ENCODE measurements around the gene ZNF136.

ZNF136 gene

DNA sequence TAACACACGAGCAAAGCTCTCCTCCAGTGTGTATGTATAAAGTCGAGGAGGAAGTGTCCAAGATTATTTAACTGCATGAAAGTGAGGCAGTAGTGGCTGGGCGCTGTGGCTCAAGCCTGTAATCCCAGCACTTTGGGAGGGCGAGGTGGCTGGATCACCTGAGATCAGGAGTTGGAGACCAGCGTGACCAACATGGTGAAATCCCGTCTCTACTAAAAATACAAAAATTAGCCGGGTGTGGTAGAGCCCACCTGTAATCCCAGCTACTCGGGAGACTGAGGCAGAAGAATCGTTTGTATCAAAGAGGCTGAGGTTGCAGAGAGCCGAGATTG lies 21.5 kb upstream of the ZNF136 start:
- Histone ChIP-seq H2AFZ (ENCODE audit: low read length, unreplicated experiment) (no peak overlapping the region), H3K36me3 (ENCODE audit: insufficient read depth, low read length) (peaks cover 24% of the 10 kb centered on the region)

GRCh38 chr19:12145348-12145747 lies 17.5 kb upstream of the ZNF136 start:
- Histone ChIP-seq H3K79me2 (ENCODE audit: control insufficient read depth, insufficient read depth, low read length, unreplicated experiment) (peaks cover 4% of the 10 kb centered on the region), H3K27ac (ENCODE audit: low read depth, low read length) (no peak overlapping the region), H3K4me3 (ENCODE audit: low read depth, low read length) (no peak overlapping the region), H3K4me1 (ENCODE audit: control insufficient read depth, insufficient read depth, low read length, unreplicated experiment) (peaks cover 5% of the 10 kb centered on the region), H3K36me3 (ENCODE audit: insufficient read depth, low read length) (peaks cover 32% of the 10 kb centered on the region), H3K27me3 (ENCODE audit: insufficient read depth, low read length) (no peaks in the 10 kb centered on the region), H2AFZ (ENCODE audit: low read length, unreplicated experiment) (no peak overlapping the region)

More for the DNA sequence above, 21.5 kb upstream of the ZNF136 start:
- Histone ChIP-seq H3K27me3 (ENCODE audit: insufficient read depth, low read length) (no peaks in the 10 kb centered on the region), H3K4me3 (ENCODE audit: low read depth, low read length) (no peak overlapping the region), H3K4me1 (ENCODE audit: control insufficient read depth, insufficient read depth, low read length, unreplicated experiment) (peaks cover 5% of the 10 kb centered on the region), H3K27ac (ENCODE audit: low read depth, low read length) (no peak overlapping the region), H3K79me2 (ENCODE audit: control insufficient read depth, insufficient read depth, low read length, unreplicated experiment) (peaks cover 14% of the 10 kb centered on the region)

GRCh38 chr19:12155324-12155860 lies 7.5 kb upstream of the ZNF136 start:
- no peaks in the 10 kb centered on the region for H3K27me3 ChIP-seq (ENCODE audit: insufficient read depth, low read length)
- no peak overlapping the region for H2AFZ ChIP-seq (ENCODE audit: low read length, unreplicated experiment)
- peaks cover 47% of the 10 kb centered on the region for H3K79me2 ChIP-seq (ENCODE audit: control insufficient read depth, insufficient read depth, low read length, unreplicated experiment)
- no peaks in the 10 kb centered on the region for H3K4me1 ChIP-seq (ENCODE audit: control insufficient read depth, insufficient read depth, low read length, unreplicated experiment)
- H3K4me3 ChIP-seq (ENCODE audit: low read depth, low read length) = peak overlapping the region; percentile 97
- H3K36me3 ChIP-seq (ENCODE audit: insufficient read depth, low read length) = peaks cover 19% of the 10 kb centered on the region
- H3K27ac ChIP-seq (ENCODE audit: low read depth, low read length) = no peak overlapping the region

GRCh38 chr19:12156223-12157058 lies 6.5 kb upstream of the ZNF136 start, which contains the start of gene ZNF625:
Gene ZNF625 (minus strand): TSS chr19:12156734. CDS start chr19:12156558, 176 bp downstream.
- Histone ChIP-seq H3K27ac (ENCODE audit: low read depth, low read length) (peak within 1 kb of the TSS; percentile 59; the same call in 1 of the 2 replicates), H3K27me3 (ENCODE audit: insufficient read depth, low read length) (no peaks in the 10 kb centered on the region), H3K4me3 (ENCODE audit: low read depth, low read length) (peak within 1 kb of the TSS; percentile 97), H3K79me2 (ENCODE audit: control insufficient read depth, insufficient read depth, low read length, unreplicated experiment) (peaks cover 44% of the 10 kb centered on the region), H3K4me1 (ENCODE audit: control insufficient read depth, insufficient read depth, low read length, unreplicated experiment) (no peaks in the 10 kb centered on the region), H2AFZ (ENCODE audit: low read length, unreplicated experiment) (peak within 1 kb of the TSS; percentile 96), H3K36me3 (ENCODE audit: insufficient read depth, low read length) (peaks cover 12% of the 10 kb centered on the region)

DNA sequence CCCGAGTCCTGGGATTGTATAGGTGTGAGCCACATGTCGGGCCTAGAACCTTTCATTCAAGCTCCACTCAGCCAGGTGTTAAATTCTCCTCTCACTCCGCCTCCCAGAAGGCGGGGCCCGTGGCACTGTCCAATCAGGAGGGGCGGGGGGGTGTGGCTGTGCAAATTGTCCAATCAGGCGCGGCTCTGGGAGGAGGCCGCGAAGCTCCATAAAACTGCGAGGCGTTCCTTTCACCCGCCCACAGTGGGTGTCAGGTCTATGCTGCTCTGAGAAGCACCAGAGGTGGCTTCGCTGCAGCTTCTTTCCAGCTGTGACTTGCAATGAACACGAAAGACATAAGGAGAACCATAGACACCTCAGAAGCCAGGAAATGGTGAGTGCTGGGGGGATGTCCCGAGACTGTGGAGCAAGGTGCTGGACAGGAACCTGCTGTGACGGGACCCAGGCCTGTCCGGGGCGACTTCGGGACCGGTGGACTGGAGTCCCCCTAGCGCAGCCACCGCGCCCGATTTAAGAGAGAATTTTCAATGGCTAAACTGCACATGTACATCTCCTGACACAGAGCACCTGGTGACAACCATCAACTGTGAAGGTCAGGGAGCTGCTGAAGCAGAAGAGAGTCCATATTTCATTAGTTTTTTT lies 3.0 kb upstream of the ZNF136 start:
- Histone ChIP-seq H3K79me2 (ENCODE audit: control insufficient read depth, insufficient read depth, low read length, unreplicated experiment) (peaks cover 30% of the 10 kb centered on the region), H2AFZ (ENCODE audit: low read length, unreplicated experiment) (no peak overlapping the region), H3K27me3 (ENCODE audit: insufficient read depth, low read length) (no peaks in the 10 kb centered on the region), H3K4me1 (ENCODE audit: control insufficient read depth, insufficient read depth, low read length, unreplicated experiment) (peaks cover 3% of the 10 kb centered on the region), H3K4me3 (ENCODE audit: low read depth, low read length) (no peak overlapping the region), H3K36me3 (ENCODE audit: insufficient read depth, low read length) (no peaks in the 10 kb centered on the region), H3K27ac (ENCODE audit: low read depth, low read length) (no peak overlapping the region)

GRCh38 chr19:12162513-12162881 lies 399 bp upstream of the ZNF136 start:
- Histone ChIP-seq H3K4me1 (ENCODE audit: control insufficient read depth, insufficient read depth, low read length, unreplicated experiment) (peaks cover 13% of the 10 kb centered on the region), H3K4me3 (ENCODE audit: low read depth, low read length) (peak overlapping the region; percentile 91), H3K79me2 (ENCODE audit: control insufficient read depth, insufficient read depth, low read length, unreplicated experiment) (peaks cover 33% of the 10 kb centered on the region), H3K27me3 (ENCODE audit: insufficient read depth, low read length) (no peaks in the 10 kb centered on the region), H3K27ac (ENCODE audit: low read depth, low read length) (no peak overlapping the region), H3K36me3 (ENCODE audit: insufficient read depth, low read length) (peaks cover 6% of the 10 kb centered on the region; the same call in 1 of the 2 replicates), H2AFZ (ENCODE audit: low read length, unreplicated experiment) (peak overlapping the region; percentile 97)

- no peaks in the 10 kb centered on the region for H3K27me3 ChIP-seq (ENCODE audit: insufficient read depth, low read length)
- peaks cover 13% of the 10 kb centered on the region for H3K4me1 ChIP-seq (ENCODE audit: control insufficient read depth, insufficient read depth, low read length, unreplicated experiment)
- peaks cover 6% of the 10 kb centered on the region; the same call in 1 of the 2 replicates for H3K36me3 ChIP-seq (ENCODE audit: insufficient read depth, low read length)
- H3K27ac ChIP-seq (ENCODE audit: low read depth, low read length) = peak overlapping the region; percentile 90
- H3K79me2 ChIP-seq (ENCODE audit: control insufficient read depth, insufficient read depth, low read length, unreplicated experiment) = peaks cover 44% of the 10 kb centered on the region
- no peak overlapping the region for H2AFZ ChIP-seq (ENCODE audit: low read length, unreplicated experiment)
- H3K4me3 ChIP-seq (ENCODE audit: low read depth, low read length) = peak overlapping the region; percentile 91
Observed at GRCh38 chr19:12163826-12164225, 930 bp downstream of the ZNF136 start.

GRCh38 chr19:12166626-12167025 lies 3.7 kb downstream of the ZNF136 start:
- Histone ChIP-seq H3K4me3 (ENCODE audit: low read depth, low read length) (no peak overlapping the region), H2AFZ (ENCODE audit: low read length, unreplicated experiment) (no peak overlapping the region), H3K4me1 (ENCODE audit: control insufficient read depth, insufficient read depth, low read length, unreplicated experiment) (peaks cover 13% of the 10 kb centered on the region), H3K36me3 (ENCODE audit: insufficient read depth, low read length) (peaks cover 11% of the 10 kb centered on the region; the same call in 1 of the 2 replicates), H3K27ac (ENCODE audit: low read depth, low read length) (peak overlapping the region; percentile 19; the same call in 1 of the 2 replicates), H3K27me3 (ENCODE audit: insufficient read depth, low read length) (no peaks in the 10 kb centered on the region), H3K79me2 (ENCODE audit: control insufficient read depth, insufficient read depth, low read length, unreplicated experiment) (peaks cover 54% of the 10 kb centered on the region)

DNA sequence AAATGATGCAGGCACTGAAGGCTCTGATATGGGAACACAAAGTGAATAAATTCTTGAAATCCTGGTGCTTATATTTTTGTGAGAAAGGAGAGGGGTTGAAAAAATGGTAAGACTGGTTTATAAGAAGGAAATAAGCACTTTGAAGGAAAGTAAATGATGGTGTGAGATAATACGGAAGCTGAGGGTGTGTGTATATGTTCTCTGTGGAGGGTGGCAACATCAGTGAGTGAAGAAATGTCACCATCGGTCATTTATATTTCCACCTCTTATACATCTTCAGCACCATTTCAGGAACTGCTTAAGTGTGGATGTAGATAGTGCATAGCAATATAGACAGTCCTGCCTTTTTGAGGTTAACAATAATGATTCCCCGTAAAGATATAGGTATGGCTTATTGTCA lies 17.5 kb downstream of the ZNF136 start:
- Histone ChIP-seq H3K4me1 (ENCODE audit: control insufficient read depth, insufficient read depth, low read length, unreplicated experiment) (no peaks in the 10 kb centered on the region), H3K79me2 (ENCODE audit: control insufficient read depth, insufficient read depth, low read length, unreplicated experiment) (peaks cover 24% of the 10 kb centered on the region), H3K4me3 (ENCODE audit: low read depth, low read length) (no peak overlapping the region), H3K36me3 (ENCODE audit: insufficient read depth, low read length) (peaks cover 17% of the 10 kb centered on the region), H3K27me3 (ENCODE audit: insufficient read depth, low read length) (no peaks in the 10 kb centered on the region), H2AFZ (ENCODE audit: low read length, unreplicated experiment) (no peak overlapping the region), H3K27ac (ENCODE audit: low read depth, low read length) (no peak overlapping the region)

GRCh38 chr19:12187625-12188024 lies 24.7 kb downstream of the ZNF136 start:
- no peak overlapping the region for H3K27ac ChIP-seq (ENCODE audit: low read depth, low read length)
- H3K4me3 ChIP-seq (ENCODE audit: low read depth, low read length) = no peak overlapping the region
- H3K4me1 ChIP-seq (ENCODE audit: control insufficient read depth, insufficient read depth, low read length, unreplicated experiment) = no peaks in the 10 kb centered on the region
- H3K36me3 ChIP-seq (ENCODE audit: insufficient read depth, low read length) = peaks cover 66% of the 10 kb centered on the region
- no peak overlapping the region for H2AFZ ChIP-seq (ENCODE audit: low read length, unreplicated experiment)
- H3K27me3 ChIP-seq (ENCODE audit: insufficient read depth, low read length) = no peaks in the 10 kb centered on the region
- H3K79me2 ChIP-seq (ENCODE audit: control insufficient read depth, insufficient read depth, low read length, unreplicated experiment) = no peaks in the 10 kb centered on the region

Data from ACC112 (cell line).